Astrocyte (in vitro differentiated cells and primary cell): Measurements from ENCODE around the gene PFDN5.

Source experiments
- CTCF ChIP-seq: IDR thresholded peaks from 2 replicates; pipeline ENCODE4 v1.5.1; 2011; ENCODE audit warnings: low read depth, mild to moderate bottlenecking, inconsistent platforms, low read length, moderate library complexity; ENCODE audit not compliant: insufficient read depth
- EZH2 ChIP-seq: IDR thresholded peaks from 2 replicates; pipeline ENCODE4 v1.6.1; 2012; ENCODE audit warnings: mild to moderate bottlenecking, low read length, inconsistent platforms; ENCODE audit not compliant: insufficient read depth

GRCh38 chr12:53258541-53259539, 36.5 kb upstream of the PFDN5 start:
- TF ChIP-seq CTCF (no peak), EZH2 (no peak)
